Fibroblast of the aortic adventitia (primary cell): Measurements from ENCODE around the gene ZBP1. TPM values are rescaled to one million over a fixed set of nuclear protein-coding genes. Genes with fewer than 3 reads are reported as not detected.

Source experiments
- DNase-seq: peaks from one replicate; pipeline ENCODE4 v3.0.0-alpha.2; 2010; ENCODE audit warnings: low read depth
- H3K4me3 ChIP-seq: 2 replicates; pipeline ENCODE4 v1.5.1; 2011; ENCODE audit warnings: low read depth, mild to moderate bottlenecking, control low read depth, low read length, moderate library complexity
- total RNA-seq: library from RNA; depleted of rRNA; stranded (reverse); fragments of >200 nt; gene quantifications from 2 replicates; pipeline ENCODE4 v1.2.3, GENCODE V29; 2012; ENCODE audit warnings: low replicate concordance
- TF ChIP-seq, protein P1 (sequence below): IDR thresholded peaks from 2 replicates; pipeline ENCODE4 v1.5.1; 2011; ENCODE audit warnings: mild to moderate bottlenecking, low read length, control low read depth, inconsistent platforms; ENCODE audit not compliant: insufficient read depth

Gene ZBP1
- total RNA-seq, 1 donor: not detected

DNA sequence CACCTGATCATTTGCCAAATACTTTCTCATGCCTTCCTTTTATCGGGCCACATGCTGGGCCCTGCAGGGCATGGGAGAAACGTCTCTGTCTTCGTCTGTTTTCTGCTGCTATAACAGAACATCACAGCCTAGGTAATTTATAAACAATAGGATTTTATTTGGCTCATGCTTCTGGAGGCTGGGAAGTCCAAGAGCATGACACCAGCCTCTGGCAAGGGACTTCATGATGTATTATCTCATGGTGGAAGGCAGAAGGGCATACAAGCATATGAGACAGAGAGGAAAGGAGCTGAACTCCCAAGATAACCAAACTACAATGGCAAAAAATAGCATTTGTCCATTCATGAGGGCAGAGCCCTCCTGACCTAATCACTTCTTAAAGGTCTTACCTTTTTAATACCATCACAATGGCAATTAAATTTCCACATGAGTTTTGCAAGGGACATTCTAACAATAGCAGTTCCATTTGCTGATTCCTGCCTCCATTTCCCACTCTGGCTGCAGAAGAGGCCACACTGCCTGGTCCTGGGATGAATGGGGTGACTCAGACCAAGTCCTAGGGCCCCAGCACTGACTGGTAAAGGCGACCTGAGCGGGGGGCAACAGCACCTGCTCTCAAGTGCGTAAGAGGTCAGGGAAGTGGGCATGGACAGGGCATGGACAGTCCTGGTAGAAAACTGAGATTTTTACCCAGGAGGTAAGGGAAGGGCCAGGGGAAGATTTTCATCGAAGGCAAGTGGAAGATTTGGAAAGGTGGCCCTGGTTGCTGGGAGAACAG, 5.1 kb upstream of the ZBP1 start:
- H3K4me3 ChIP-seq: no peak overlapping the region

DNA sequence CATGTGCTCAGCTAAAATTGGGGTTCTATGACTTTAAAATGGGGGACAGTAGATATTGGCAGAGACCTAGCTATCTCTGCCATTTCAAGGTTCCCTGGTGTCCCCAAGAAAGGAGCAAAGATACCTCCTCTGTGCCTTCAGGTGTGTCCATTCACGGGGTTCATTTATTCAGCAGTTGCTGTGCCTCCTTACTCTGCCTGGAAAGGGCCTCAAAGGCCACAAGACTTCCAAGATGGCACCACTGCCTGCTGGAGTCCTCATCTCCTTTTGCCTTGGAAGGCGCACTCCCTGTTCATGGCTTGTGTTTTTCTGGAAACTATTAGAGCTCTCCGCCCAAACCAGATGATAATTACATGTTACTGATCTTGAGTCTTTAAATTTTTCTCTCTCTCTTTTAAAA, 3.9 kb upstream of the ZBP1 start:
- no peak for DNase-seq
- H3K4me3 ChIP-seq: no peak overlapping the region
- TF ChIP-seq, protein P1, sequence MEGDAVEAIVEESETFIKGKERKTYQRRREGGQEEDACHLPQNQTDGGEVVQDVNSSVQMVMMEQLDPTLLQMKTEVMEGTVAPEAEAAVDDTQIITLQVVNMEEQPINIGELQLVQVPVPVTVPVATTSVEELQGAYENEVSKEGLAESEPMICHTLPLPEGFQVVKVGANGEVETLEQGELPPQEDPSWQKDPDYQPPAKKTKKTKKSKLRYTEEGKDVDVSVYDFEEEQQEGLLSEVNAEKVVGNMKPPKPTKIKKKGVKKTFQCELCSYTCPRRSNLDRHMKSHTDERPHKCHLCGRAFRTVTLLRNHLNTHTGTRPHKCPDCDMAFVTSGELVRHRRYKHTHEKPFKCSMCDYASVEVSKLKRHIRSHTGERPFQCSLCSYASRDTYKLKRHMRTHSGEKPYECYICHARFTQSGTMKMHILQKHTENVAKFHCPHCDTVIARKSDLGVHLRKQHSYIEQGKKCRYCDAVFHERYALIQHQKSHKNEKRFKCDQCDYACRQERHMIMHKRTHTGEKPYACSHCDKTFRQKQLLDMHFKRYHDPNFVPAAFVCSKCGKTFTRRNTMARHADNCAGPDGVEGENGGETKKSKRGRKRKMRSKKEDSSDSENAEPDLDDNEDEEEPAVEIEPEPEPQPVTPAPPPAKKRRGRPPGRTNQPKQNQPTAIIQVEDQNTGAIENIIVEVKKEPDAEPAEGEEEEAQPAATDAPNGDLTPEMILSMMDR: no peak

More for the DNA sequence above, 5.1 kb upstream of the ZBP1 start:
- no peak for DNase-seq
- TF ChIP-seq, protein P1: no peak

DNA sequence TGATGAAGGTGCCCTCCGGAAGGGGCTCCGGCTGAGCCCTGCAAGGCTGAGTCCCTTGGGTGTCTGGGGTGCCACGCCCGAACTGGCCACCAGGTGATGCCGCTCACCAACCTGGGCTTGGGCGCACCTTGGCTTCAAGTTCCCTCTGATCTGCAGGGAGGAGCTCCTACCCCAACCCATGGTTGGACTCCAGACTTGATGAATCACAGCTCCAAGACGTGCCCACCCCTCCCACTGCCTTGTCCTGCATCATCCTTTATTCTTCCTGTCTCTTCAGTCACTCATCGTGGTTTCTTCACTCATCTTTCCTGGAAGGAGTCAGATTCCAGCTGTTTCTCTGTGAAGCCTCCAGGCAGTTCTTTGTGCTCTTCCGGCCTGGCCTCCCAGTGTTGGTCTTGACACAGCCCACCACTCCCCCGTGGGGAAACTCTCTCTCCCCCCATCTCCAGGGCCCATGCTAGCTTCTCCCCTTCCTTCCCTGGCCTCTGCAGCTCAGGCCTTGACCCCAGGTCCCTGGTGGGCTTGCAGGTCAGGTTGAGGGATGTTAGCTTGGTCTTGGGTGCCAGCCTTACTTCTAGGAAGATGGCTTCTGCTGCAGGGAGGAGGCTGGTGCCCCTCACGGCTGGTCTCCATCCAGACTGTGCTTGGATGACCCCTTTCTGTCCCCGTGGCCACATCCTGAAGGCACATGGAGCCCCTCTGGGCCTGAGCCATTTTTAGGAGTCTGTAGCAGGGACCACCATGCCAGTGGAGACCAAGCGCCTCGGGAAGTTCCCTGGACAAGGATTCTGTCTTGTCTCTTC, 2.6 kb upstream of the ZBP1 start:
- TF ChIP-seq, protein P1: peak; percentile 68
- peak; percentile 11 for DNase-seq
- no peak overlapping the region for H3K4me3 ChIP-seq

DNA sequence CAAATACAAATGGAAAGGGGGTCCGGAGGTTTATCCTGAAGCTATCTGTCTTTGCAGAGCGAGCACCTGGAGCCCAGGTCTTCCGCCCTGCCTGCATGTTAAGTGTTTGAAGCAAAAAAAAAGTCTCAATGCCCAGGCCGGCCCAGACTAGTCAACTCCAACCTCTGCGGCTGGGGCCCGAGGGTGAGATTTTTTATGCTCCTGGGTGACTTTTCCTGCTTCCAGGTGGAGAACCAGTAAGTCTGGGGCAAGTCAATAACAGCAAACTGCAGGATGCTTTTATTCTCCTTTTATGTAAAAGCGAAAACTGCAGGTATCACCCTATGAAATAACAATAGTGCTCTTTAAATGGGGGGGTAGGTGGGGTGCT, 2.0 kb upstream of the ZBP1 start:
- DNase-seq: no peak

DNA sequence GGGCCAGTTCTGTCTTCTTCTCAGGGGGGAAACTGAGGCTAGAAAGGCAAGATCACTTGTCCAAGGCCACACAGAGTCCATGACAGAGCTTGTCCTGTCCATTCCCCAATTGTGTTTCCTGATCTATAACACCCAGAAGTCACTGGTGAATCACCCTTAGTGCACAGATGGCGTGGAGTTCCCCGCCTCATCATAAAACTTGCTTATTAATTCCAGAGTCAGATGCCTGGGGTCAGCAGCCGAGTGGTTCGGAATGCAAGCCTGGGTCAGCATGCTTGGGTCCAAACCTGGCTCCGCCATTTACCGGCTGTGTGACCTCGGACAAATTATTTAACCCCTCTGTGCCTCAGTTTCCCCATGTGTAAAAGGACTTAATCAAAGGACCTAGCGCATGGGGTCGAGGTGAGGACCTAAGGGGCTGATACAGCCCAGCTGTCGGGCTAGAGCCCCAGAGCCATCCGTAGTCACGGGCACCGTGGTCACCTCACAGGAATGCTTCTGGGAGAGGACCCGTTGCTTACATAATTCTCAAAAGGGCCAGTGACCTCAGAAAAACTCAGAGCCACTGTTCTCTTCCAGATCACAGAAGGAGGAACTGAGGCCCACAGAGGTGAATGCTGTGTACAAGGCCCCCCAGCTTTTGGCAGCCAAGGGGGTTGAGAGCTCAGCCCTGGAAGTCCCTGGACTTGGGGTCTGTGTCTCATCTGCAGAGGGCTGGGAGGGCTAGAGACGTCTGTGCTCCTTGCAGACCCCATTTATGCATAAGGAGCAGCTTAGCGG, 1.4 kb upstream of the ZBP1 start:
- DNase-seq: no peak
- H3K4me3 ChIP-seq: no peak overlapping the region
- TF ChIP-seq, protein P1: no peak

More for the DNA sequence above, 2.0 kb upstream of the ZBP1 start:
- TF ChIP-seq, protein P1: no peak
- H3K4me3 ChIP-seq: no peak overlapping the region

DNA sequence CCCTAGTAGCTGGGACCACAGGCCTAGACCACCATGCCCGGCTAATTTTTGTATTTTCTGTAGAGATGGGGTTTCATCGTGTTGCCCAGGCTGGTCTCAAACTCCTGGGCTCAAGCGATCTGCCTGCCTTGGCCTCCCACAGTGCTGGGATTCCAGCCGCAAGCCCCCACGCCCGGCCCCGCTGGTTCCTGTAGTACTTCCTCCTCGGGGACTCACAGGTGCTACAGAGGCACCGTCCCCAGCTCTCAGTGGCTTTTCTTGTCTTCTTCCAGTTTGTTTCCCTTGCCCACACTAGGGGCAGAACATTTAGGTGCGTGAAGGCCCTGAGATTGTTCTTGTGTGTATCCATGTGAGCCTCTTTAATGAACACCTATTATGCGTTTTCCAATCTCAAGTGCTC, 773 bp upstream of the ZBP1 start:
- TF ChIP-seq, protein P1: no peak
- H3K4me3 ChIP-seq: no peak overlapping the region
- DNase-seq: no peak
